ENCODE data around the gene PCDH8. TPM values are rescaled to one million over a fixed set of nuclear protein-coding genes. Genes with fewer than 3 reads are reported as not detected.
"Not testable (repeated sequence)": the region's sequence is repeated elsewhere in the genome, so short reads cannot be mapped to it uniquely, and the experiment has no call there.

The PCDH8 gene
- total RNA-seq, 1 experiment from 2014 or later, result not detected

- DNase-seq (ENCODE audit: low spot score), result not testable (repeated sequence)
These were observed 30.6 kb downstream of the PCDH8 start for GRCh38 chr13:52817886-52818285.

- no peak for DNase-seq (ENCODE audit: low spot score)
These were observed 33.1 kb downstream of the PCDH8 start for GRCh38 chr13:52815330-52815729.

GRCh38 chr13:52812941-52813340 lies 35.5 kb downstream of the PCDH8 start:
- no peak for DNase-seq (ENCODE audit: low spot score)

GRCh38 chr13:52811841-52812240 lies 36.6 kb downstream of the PCDH8 start:
- no peak for DNase-seq (ENCODE audit: low spot score)

GRCh38 chr13:52810526-52810925 lies 37.9 kb downstream of the PCDH8 start:
- DNase-seq (ENCODE audit: low spot score), result no peak

- no peak for DNase-seq (ENCODE audit: low spot score)
These were observed 38.4 kb downstream of the PCDH8 start for GRCh38 chr13:52810011-52810410.

- DNase-seq (ENCODE audit: low spot score), result peak; percentile 50
These were observed 39.1 kb downstream of the PCDH8 start for GRCh38 chr13:52809310-52809769.

GRCh38 chr13:52808842-52809219 lies 39.6 kb downstream of the PCDH8 start:
- DNase-seq (ENCODE audit: low spot score), result no peak

GRCh38 chr13:52806029-52806428 lies 42.4 kb downstream of the PCDH8 start:
- no peak for DNase-seq (ENCODE audit: low spot score)

GRCh38 chr13:52804202-52804641 lies 44.2 kb downstream of the PCDH8 start:
- DNase-seq (ENCODE audit: low spot score), result no peak

- no peak for DNase-seq (ENCODE audit: low spot score)
These were observed 47.6 kb downstream of the PCDH8 start for GRCh38 chr13:52800856-52801255.

- DNase-seq (ENCODE audit: low spot score), result no peak
These were observed 49.5 kb downstream of the PCDH8 start for GRCh38 chr13:52798770-52799430.

- no peak for DNase-seq (ENCODE audit: low spot score)
These were observed 51.3 kb downstream of the PCDH8 start for GRCh38 chr13:52797176-52797575.

GRCh38 chr13:52794589-52794988 lies 53.9 kb downstream of the PCDH8 start:
- no peak for DNase-seq (ENCODE audit: low spot score)

GRCh38 chr13:52793515-52794061 lies 54.9 kb downstream of the PCDH8 start:
- no peak for DNase-seq (ENCODE audit: low spot score)

Other genes starting within 250 kb of the PCDH8 start
- 0.64 and 2.3 TPM in 2 replicates for gene HNRNPA1L2, start 206.2 kb downstream of the PCDH8 start, total RNA-seq (2014; rRNA removed; shearing (Covaris generic))
- 23.7 and 24.0 TPM in 2 replicates for gene SUGT1, start 195.8 kb downstream of the PCDH8 start, total RNA-seq (2014; rRNA removed; shearing (Covaris generic))
- gene CNMD, start 108.8 kb downstream of the PCDH8 start, total RNA-seq (2014; rRNA removed; shearing (Covaris generic)), result not detected in 2 replicates
- not detected in 2 replicates for gene OLFM4, start 180.2 kb upstream of the PCDH8 start, total RNA-seq (2014; rRNA removed; shearing (Covaris generic))

Data from H4 (cell line).